ENCODE measurements around the gene EEPD1. TPM values are rescaled to one million over a fixed set of nuclear protein-coding genes. Genes with fewer than 3 reads are reported as not detected.
"Not testable (repeated sequence)": the region's sequence is repeated elsewhere in the genome, so short reads cannot be mapped to it uniquely, and the experiment has no call there.

Gene EEPD1
- total and polyA plus RNA-seq, 7 experiments from 2014 or later, result 2.2 to 15.8 (median 11.3) TPM

DNA sequence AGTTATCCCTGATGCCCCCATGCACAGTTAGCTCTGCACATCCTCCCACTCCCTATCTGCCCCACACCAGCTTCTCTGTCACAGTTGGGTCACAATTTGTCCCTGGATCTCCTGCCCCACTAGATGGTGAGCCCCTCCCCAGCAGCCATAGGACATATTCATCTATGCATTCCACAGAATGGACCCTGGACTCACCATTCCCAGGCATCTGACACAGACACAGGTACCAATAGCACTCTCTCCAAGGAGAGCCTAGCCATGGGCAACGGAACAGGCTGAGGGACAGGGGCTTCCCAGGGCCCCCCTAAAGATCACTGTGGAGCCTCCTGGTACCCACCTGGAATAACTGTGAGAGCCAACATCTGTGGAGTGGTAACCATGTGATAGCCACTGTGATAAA lies 34.7 kb upstream of the EEPD1 start:
- Histone ChIP-seq H3K4me1 (ENCODE audit: control insufficient read depth in 2 of 2, insufficient read depth in 2 of 2, low read length in 2 of 2) (peaks cover 13 to 14% of the 10 kb centered on the region in 2 donors), H3K4me3 (ENCODE audit: low read length) (no peak overlapping the region), H3K27ac (ENCODE audit: low read depth, low read length) (no peak overlapping the region), H3K27me3 (ENCODE audit: control insufficient read depth in 2 of 2, insufficient read depth in 2 of 2, low read length in 2 of 2) (no peaks in the 10 kb centered on the region), H3K9me3 (ENCODE audit: control insufficient read depth in 2 of 3, low read length in 3 of 3) (no peaks in the 10 kb centered on the region), H3K36me3 (ENCODE audit: control insufficient read depth in 2 of 3, insufficient read depth in 3 of 3, low read length in 3 of 3) (no peaks in the 10 kb centered on the region)
- Mint-ChIP-seq H3K36me3 (peaks cover 0 to 17% (median 8%) of the 10 kb centered on the region in 5 donors), H3K9me3 (peaks cover 0 to 28% (median 13%) of the 10 kb centered on the region in 11 donors), H3K4me1 (peaks cover 17 to 26% (median 23%) of the 10 kb centered on the region in 7 donors), H3K27me3 (peaks cover 0 to 30% (median 0%) of the 10 kb centered on the region in 5 donors), H3K27ac (peak overlapping the region in 2 of 9 donors; percentile 19 to 76), H3K4me3 (no peak overlapping the region)
- DNase-seq, result no peak
- no peak for ATAC-seq
- intact Hi-C loops (cut with micrococcal nuclease), result no loop called here
- ChIA-PET POLR2A (no interaction called here), CTCF (interaction anchor here (0.9 kb wide), 1 partner anchor 9 kb away, joined by 3 read pairs; no protein-coding TSS in a partner anchor)

DNA sequence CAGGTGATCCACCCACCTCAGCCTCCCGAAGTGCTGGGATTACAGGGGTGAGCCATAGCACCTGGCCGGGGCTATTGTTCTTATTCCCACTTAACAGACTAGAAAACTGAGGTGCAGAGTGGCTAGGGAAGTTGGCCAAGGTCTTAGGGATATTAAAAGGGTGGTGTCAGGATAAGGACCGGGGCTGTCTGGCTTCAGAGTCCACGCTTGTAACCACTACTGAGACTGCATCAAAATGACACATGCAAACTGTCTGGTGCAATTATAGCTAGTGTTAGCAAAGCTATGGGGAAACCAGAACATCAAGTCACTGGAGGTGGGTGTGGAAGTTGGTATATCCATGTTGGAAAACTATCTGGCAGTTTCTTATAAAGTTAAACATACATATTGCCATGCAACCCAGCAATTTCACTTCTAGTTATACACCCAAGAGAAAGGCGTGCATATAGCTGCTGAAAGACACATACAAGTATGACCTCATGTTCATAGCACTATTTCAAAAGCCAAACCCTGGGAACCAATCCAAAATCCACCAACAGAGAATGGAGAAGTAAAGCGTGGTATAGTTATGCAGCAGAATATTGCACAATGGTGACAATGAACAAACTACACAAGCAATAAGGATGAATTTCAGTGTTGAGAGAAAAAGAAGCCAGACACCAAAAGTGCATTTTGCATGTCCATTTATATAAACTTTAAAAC lies 33.9 kb upstream of the EEPD1 start:
- Mint-ChIP-seq H3K36me3 (peaks cover 0 to 17% (median 8%) of the 10 kb centered on the region in 5 donors), H3K4me3 (no peak overlapping the region), H3K4me1 (peaks cover 17 to 26% (median 23%) of the 10 kb centered on the region in 7 donors), H3K9me3 (peaks cover 0 to 28% (median 13%) of the 10 kb centered on the region in 11 donors), H3K27ac (no peak overlapping the region), H3K27me3 (peaks cover 0 to 37% (median 0%) of the 10 kb centered on the region in 5 donors)
- Histone ChIP-seq H3K9me3 (ENCODE audit: control insufficient read depth in 2 of 3, low read length in 3 of 3) (no peaks in the 10 kb centered on the region), H3K36me3 (ENCODE audit: control insufficient read depth in 2 of 3, insufficient read depth in 3 of 3, low read length in 3 of 3) (no peaks in the 10 kb centered on the region), H3K4me1 (ENCODE audit: control insufficient read depth in 2 of 2, insufficient read depth in 2 of 2, low read length in 2 of 2) (peaks cover 13 to 14% of the 10 kb centered on the region in 2 donors), H3K27ac (ENCODE audit: low read depth, low read length) (no peak overlapping the region), H3K4me3 (ENCODE audit: low read length) (no peak overlapping the region), H3K27me3 (ENCODE audit: control insufficient read depth in 2 of 2, insufficient read depth in 2 of 2, low read length in 2 of 2) (no peaks in the 10 kb centered on the region)
- intact Hi-C loops (cut with micrococcal nuclease), result no loop called here
- ATAC-seq, result peak; percentile 80
- DNase-seq, result no peak
- ChIA-PET POLR2A (no interaction called here), CTCF (no interaction called here)

DNA sequence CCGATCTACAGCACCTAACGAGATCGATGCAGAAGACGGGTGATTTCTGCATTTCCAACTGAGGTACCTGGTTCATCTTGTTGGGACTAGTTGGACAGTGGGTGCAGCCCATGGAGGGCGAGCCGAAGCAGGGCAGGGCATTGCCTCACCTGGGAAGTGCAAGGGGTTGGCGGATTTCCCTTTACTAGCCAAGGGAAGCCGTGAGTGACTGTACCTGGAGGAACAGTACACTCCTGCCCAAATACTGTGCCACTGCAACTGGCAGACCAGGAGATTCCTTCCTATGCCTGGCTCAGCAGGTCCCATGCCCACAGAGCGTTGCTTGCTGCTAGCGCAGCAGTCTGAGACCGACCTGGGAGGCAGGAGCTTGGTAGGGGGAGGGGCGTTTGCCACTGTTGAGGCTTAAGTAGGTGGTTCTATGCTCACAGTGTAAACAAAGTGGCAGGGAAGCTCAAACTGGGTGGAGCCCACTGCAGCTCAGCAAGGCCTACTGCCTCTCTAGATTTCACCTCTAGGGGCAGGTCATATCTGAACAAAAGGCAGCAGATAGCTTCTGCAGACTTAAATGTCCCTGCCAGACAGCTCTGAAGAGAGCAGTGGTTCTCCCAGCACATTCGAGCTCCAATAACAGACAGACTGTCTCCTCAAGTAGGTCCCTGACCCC lies 32.9 kb upstream of the EEPD1 start:
- DNase-seq, ATAC-seq: not testable (repeated sequence)
- peaks cover 15 to 25% (median 21%) of the 10 kb centered on the region in 7 donors for H3K4me1 Mint-ChIP-seq

DNA sequence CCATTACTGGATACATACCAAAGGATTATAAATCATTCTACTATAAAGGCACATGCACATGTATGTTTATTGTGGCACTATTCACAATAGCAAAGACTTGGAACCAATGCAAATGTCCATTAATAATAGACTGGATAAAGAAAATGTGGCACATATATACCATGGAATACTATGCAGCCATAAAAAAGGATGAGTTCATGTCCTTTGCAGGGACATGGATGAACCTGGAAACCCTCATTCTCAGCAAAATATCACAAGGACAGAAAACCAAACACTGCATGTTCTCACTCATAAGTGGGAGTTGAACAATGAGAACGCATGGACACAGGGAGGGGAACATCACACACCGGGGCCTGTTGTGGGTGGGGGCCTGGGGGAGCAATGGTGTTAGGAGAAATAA lies 27.4 kb upstream of the EEPD1 start:
- ATAC-seq; H3K4me1 Mint-ChIP-seq; H3K4me3 ChIP-seq (ENCODE audit: low read length); H3K27ac Mint-ChIP-seq; H3K27ac ChIP-seq (ENCODE audit: low read depth, low read length); H3K36me3 ChIP-seq (ENCODE audit: control insufficient read depth in 2 of 3, insufficient read depth in 3 of 3, low read length in 3 of 3); DNase-seq; H3K9me3 ChIP-seq (ENCODE audit: control insufficient read depth in 2 of 3, low read length in 3 of 3); H3K27me3 ChIP-seq (ENCODE audit: control insufficient read depth in 2 of 2, insufficient read depth in 2 of 2, low read length in 2 of 2); POLR2A ChIA-PET; H3K4me3 Mint-ChIP-seq; H3K4me1 ChIP-seq (ENCODE audit: control insufficient read depth in 2 of 2, insufficient read depth in 2 of 2, low read length in 2 of 2); intact Hi-C loops (cut with micrococcal nuclease); CTCF ChIA-PET: not testable (repeated sequence)
- Mint-ChIP-seq H3K36me3 (peaks cover 0 to 17% (median 8%) of the 10 kb centered on the region in 5 donors), H3K9me3 (peaks cover 0 to 30% (median 16%) of the 10 kb centered on the region in 11 donors), H3K27me3 (peaks cover 0 to 29% (median 0%) of the 10 kb centered on the region in 5 donors)

More for the DNA sequence above, 32.9 kb upstream of the EEPD1 start:
- Mint-ChIP-seq H3K36me3 (peaks cover 0 to 17% (median 8%) of the 10 kb centered on the region in 5 donors), H3K9me3 (peaks cover 0 to 30% (median 15%) of the 10 kb centered on the region in 11 donors), H3K27me3 (peaks cover 0 to 39% (median 0%) of the 10 kb centered on the region in 5 donors)
- H3K4me3 ChIP-seq (ENCODE audit: low read length); H3K27ac Mint-ChIP-seq; CTCF ChIA-PET; H3K9me3 ChIP-seq (ENCODE audit: control insufficient read depth in 2 of 3, low read length in 3 of 3); H3K27ac ChIP-seq (ENCODE audit: low read depth, low read length); H3K36me3 ChIP-seq (ENCODE audit: control insufficient read depth in 2 of 3, insufficient read depth in 3 of 3, low read length in 3 of 3); POLR2A ChIA-PET; H3K27me3 ChIP-seq (ENCODE audit: control insufficient read depth in 2 of 2, insufficient read depth in 2 of 2, low read length in 2 of 2); H3K4me3 Mint-ChIP-seq; intact Hi-C loops (cut with micrococcal nuclease): not testable (repeated sequence)
- H3K4me1 ChIP-seq (ENCODE audit: control insufficient read depth in 2 of 2, insufficient read depth in 2 of 2, low read length in 2 of 2), result peaks cover 13 to 14% of the 10 kb centered on the region in 2 donors

DNA sequence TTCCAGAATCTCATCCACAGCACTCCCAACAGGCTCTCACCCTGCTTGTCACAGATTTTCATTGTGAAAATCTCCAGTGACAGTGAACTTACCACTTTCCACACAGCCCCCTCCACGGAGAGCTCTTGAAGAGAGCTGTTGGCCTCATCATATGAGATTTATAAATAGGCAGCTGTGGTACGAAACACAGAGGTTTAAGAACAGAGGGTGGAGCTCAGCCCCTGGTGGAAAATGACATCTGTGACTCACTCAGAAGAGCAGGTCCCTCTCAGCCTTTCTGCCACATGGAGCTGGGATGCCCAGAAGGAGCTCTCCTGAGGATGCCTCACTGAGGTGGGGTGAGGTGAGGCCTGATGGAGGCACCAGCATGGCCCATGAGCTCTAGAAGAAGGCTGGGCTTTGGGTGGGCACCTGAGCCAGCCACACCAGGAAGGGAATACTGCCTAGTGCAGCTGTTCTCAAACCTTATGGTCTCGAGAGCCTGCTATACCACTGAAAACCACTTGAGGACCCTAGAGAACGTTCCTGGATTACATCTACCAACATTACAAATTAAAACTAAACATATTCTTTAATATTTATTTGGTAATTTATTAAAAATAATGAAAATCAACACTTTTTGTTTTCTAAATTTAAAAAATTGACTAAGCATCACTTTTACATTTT lies 25.8 kb upstream of the EEPD1 start:
- Mint-ChIP-seq H3K9me3 (peaks cover 0 to 18% (median 8%) of the 10 kb centered on the region in 11 donors), H3K4me1 (peaks cover 0 to 6% (median 0%) of the 10 kb centered on the region in 7 donors), H3K27ac (no peak overlapping the region), H3K27me3 (peaks cover 0 to 27% (median 0%) of the 10 kb centered on the region in 5 donors), H3K36me3 (peaks cover 0 to 9% (median 4%) of the 10 kb centered on the region in 5 donors), H3K4me3 (no peak overlapping the region)
- ATAC-seq (no peak), DNase-seq (no peak)
- Histone ChIP-seq H3K4me3 (ENCODE audit: low read length) (no peak overlapping the region), H3K9me3 (ENCODE audit: control insufficient read depth in 2 of 3, low read length in 3 of 3) (no peaks in the 10 kb centered on the region), H3K27me3 (ENCODE audit: control insufficient read depth in 2 of 2, insufficient read depth in 2 of 2, low read length in 2 of 2) (no peaks in the 10 kb centered on the region), H3K36me3 (ENCODE audit: control insufficient read depth in 2 of 3, insufficient read depth in 3 of 3, low read length in 3 of 3) (no peaks in the 10 kb centered on the region), H3K4me1 (ENCODE audit: control insufficient read depth in 2 of 2, insufficient read depth in 2 of 2, low read length in 2 of 2) (no peaks in the 10 kb centered on the region), H3K27ac (ENCODE audit: low read depth, low read length) (no peak overlapping the region)
- intact Hi-C loops (cut with micrococcal nuclease), result no loop called here
- POLR2A ChIA-PET, result no interaction called here
- CTCF ChIA-PET, result interaction anchor here (1.0 kb wide), 1 partner anchor 9 kb away, joined by 3 read pairs; no protein-coding TSS in a partner anchor

DNA sequence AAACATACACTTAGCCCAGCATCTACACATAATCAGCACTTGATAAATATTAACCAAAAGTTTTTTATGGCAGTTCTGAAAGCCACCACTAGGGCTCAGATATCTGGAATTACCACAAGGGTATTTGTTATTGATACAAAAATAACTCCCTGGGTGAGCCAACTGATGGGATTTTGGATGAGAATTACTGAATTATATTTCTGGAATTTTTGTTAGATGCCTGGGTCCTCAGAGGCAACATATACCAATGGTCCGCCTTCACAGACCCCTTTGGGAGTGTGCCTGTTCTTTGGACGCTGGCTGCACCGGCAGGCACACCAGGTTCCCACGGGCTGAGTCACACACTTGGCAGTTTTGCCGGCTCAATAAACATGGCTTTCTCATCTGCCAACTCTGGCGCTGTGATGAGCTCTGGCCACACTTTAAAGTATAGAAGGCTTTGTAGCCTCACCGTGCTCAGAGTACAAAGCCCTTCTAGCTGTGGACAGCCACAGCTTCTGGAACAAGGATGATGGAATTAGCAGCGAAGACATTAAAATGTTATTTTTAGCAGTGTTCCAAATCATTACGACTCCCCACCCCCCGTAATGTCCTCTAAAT lies 24.5 kb upstream of the EEPD1 start:
- no peak overlapping the region for H3K27ac Mint-ChIP-seq

More for the DNA sequence above, 24.5 kb upstream of the EEPD1 start:
- H3K27me3 Mint-ChIP-seq, result peaks cover 0 to 18% (median 0%) of the 10 kb centered on the region in 5 donors
- H3K36me3 Mint-ChIP-seq, result peaks cover 0 to 4% (median 0%) of the 10 kb centered on the region in 5 donors
- ATAC-seq (no peak), DNase-seq (no peak)
- Histone ChIP-seq H3K27ac (ENCODE audit: low read depth, low read length) (no peak overlapping the region), H3K27me3 (ENCODE audit: control insufficient read depth in 2 of 2, insufficient read depth in 2 of 2, low read length in 2 of 2) (no peaks in the 10 kb centered on the region), H3K4me1 (ENCODE audit: control insufficient read depth in 2 of 2, insufficient read depth in 2 of 2, low read length in 2 of 2) (no peaks in the 10 kb centered on the region), H3K4me3 (ENCODE audit: low read length) (no peak overlapping the region), H3K9me3 (ENCODE audit: control insufficient read depth in 2 of 3, low read length in 3 of 3) (no peaks in the 10 kb centered on the region), H3K36me3 (ENCODE audit: control insufficient read depth in 2 of 3, insufficient read depth in 3 of 3, low read length in 3 of 3) (no peaks in the 10 kb centered on the region)
- H3K4me3 Mint-ChIP-seq, result no peak overlapping the region
- H3K9me3 Mint-ChIP-seq, result peaks cover 0 to 13% (median 0%) of the 10 kb centered on the region in 11 donors
- CTCF ChIA-PET, result no interaction called here
- intact Hi-C loops (cut with micrococcal nuclease), result no loop called here
- POLR2A ChIA-PET, result no interaction called here
- peaks cover 0 to 6% (median 0%) of the 10 kb centered on the region in 7 donors for H3K4me1 Mint-ChIP-seq
